H9 (cell line): Measurements from ENCODE around the gene FAM241A. TPM values are rescaled to one million over a fixed set of nuclear protein-coding genes. Genes with fewer than 3 reads are reported as not detected.

ENCODE experiments used
- DNase-seq: peaks from one replicate; pipeline ENCODE4 v3.0.0-alpha.2; 2017
- H2AFZ ChIP-seq: one replicate; pipeline ENCODE4 v1.6.1; 2013; ENCODE audit warnings: mild to moderate bottlenecking, low read length, control low read depth, moderate library complexity
- H2AK5ac ChIP-seq: 2 replicates; pipeline ENCODE4 v1.6.1; 2013; ENCODE audit warnings: low read length, control low read depth, mixed read lengths; ENCODE audit not compliant: insufficient read length
- H2BK120ac ChIP-seq: one replicate; pipeline ENCODE4 v1.6.1; 2013; ENCODE audit warnings: low read depth, mild to moderate bottlenecking, low read length, control low read depth, inconsistent platforms; ENCODE audit not compliant: poor library complexity, severe bottlenecking
- H2BK12ac ChIP-seq: 2 replicates; pipeline ENCODE4 v1.6.1; 2013; ENCODE audit warnings: low read length, control low read depth, mixed read lengths, low read depth; ENCODE audit not compliant: insufficient read length
- H2BK15ac ChIP-seq: 2 replicates; pipeline ENCODE4 v1.6.1; 2013; ENCODE audit warnings: low read depth, low read length, control low read depth
- H2BK20ac ChIP-seq: one replicate; pipeline ENCODE4 v1.6.1; 2013; ENCODE audit warnings: low read depth, mild to moderate bottlenecking, low read length, control low read depth, inconsistent platforms; ENCODE audit not compliant: poor library complexity, severe bottlenecking
- H2BK5ac ChIP-seq: 2 replicates; pipeline ENCODE4 v1.6.1; 2013; ENCODE audit warnings: low read length, control low read depth, mixed read lengths; ENCODE audit not compliant: insufficient read length
- H3K14ac ChIP-seq: 2 replicates; pipeline ENCODE4 v1.6.1; 2013; ENCODE audit warnings: low read length, control low read depth; ENCODE audit not compliant: insufficient read depth
- H3K18ac ChIP-seq: 2 replicates; pipeline ENCODE4 v1.6.1; 2013; ENCODE audit warnings: low read depth, mild to moderate bottlenecking, mixed read lengths, low read length, control low read depth; ENCODE audit not compliant: insufficient read length
- H3K23ac ChIP-seq: 2 replicates; pipeline ENCODE4 v1.6.1; 2013; ENCODE audit warnings: low read length, control low read depth, mixed read lengths, low read depth; ENCODE audit not compliant: insufficient read length
- H3K23me2 ChIP-seq: 2 replicates; pipeline ENCODE4 v1.6.1; 2013; ENCODE audit warnings: low read depth, mild to moderate bottlenecking, mixed read lengths, low read length, control low read depth; ENCODE audit not compliant: insufficient read length, poor library complexity, severe bottlenecking
- H3K27ac ChIP-seq: 2 replicates; pipeline ENCODE4 v1.5.1; 2013; ENCODE audit warnings: low read length, control low read depth, mixed read lengths, low read depth; ENCODE audit not compliant: insufficient read length
- H3K27me3 ChIP-seq: 2 replicates; pipeline ENCODE4 v1.6.1; 2013; ENCODE audit warnings: low read length, control low read depth, inconsistent platforms; ENCODE audit not compliant: insufficient read depth
- H3K4ac ChIP-seq: 2 replicates; pipeline ENCODE4 v1.6.1; 2013; ENCODE audit warnings: low read depth, mild to moderate bottlenecking, control low read depth, inconsistent platforms, low read length, moderate library complexity
- H3K4me1 ChIP-seq: 2 replicates; pipeline ENCODE4 v1.6.1; 2013; ENCODE audit warnings: low read length, control low read depth, inconsistent platforms; ENCODE audit not compliant: insufficient read depth
- H3K4me2 ChIP-seq: 2 replicates; pipeline ENCODE4 v1.6.1; 2013; ENCODE audit warnings: low read length, control low read depth, mixed read lengths; ENCODE audit not compliant: insufficient read length, insufficient read depth
- H3K56ac ChIP-seq: 2 replicates; pipeline ENCODE4 v1.6.1; 2013; ENCODE audit warnings: low read depth, mild to moderate bottlenecking, mixed read lengths, low read length, control low read depth; ENCODE audit not compliant: insufficient read length
- H3K79me1 ChIP-seq: 2 replicates; pipeline ENCODE4 v1.6.1; 2013; ENCODE audit warnings: low read depth, mild to moderate bottlenecking, moderate library complexity, low read length, control low read depth, inconsistent platforms; ENCODE audit not compliant: insufficient read depth, poor library complexity, severe bottlenecking
- H3K79me2 ChIP-seq: 2 replicates; pipeline ENCODE4 v1.6.1; 2013; ENCODE audit warnings: low read length, control low read depth, inconsistent platforms; ENCODE audit not compliant: insufficient read depth
- H3K9ac ChIP-seq: 2 replicates; pipeline ENCODE4 v1.6.1; 2013; ENCODE audit warnings: low read length, control low read depth, mixed read lengths; ENCODE audit not compliant: insufficient read length; ENCODE audit errors: extremely low read depth
- H3K9me3 ChIP-seq: one replicate; pipeline ENCODE4 v1.6.1; 2013; ENCODE audit warnings: low read depth, low read length, inconsistent platforms; ENCODE audit not compliant: control insufficient read depth
- H3T11ph ChIP-seq: one replicate; pipeline ENCODE4 v1.6.1; 2013; ENCODE audit warnings: mild to moderate bottlenecking, low read length, control low read depth, inconsistent platforms
- H4K20me1 ChIP-seq: one replicate; pipeline ENCODE4 v1.6.1; 2013; ENCODE audit not compliant: control insufficient read depth, insufficient read length, insufficient read depth
- H4K5ac ChIP-seq: 2 replicates; pipeline ENCODE4 v1.6.1; 2013; ENCODE audit warnings: low read depth, mild to moderate bottlenecking, mixed read lengths, low read length, control low read depth; ENCODE audit not compliant: insufficient read length
- H4K8ac ChIP-seq: replicated peaks from 2 replicates; pipeline ENCODE4 v1.6.1; 2013; ENCODE audit warnings: low read length, control low read depth, mixed read lengths, low read depth; ENCODE audit not compliant: insufficient read length
- H4K91ac ChIP-seq: 2 replicates; pipeline ENCODE4 v1.6.1; 2013; ENCODE audit warnings: low read depth, mild to moderate bottlenecking, moderate library complexity, mixed read lengths, low read length, control low read depth; ENCODE audit not compliant: insufficient read length
- H3K27ac Mint-ChIP-seq, 3 experiments: 2 replicates in 2 of 3; 3 replicates in 1 of 3; pipeline ENCODE4 v1.8.0; 2020 to 2021; ENCODE audit warnings: mixed read lengths in 3 of 3, mild to moderate bottlenecking in 1 of 3, moderate library complexity in 1 of 3
- H3K27me3 Mint-ChIP-seq: 2 replicates; pipeline ENCODE4 v1.8.0; 2021; ENCODE audit warnings: low read depth, mild to moderate bottlenecking, moderate library complexity, mixed read lengths
- H3K36me3 Mint-ChIP-seq, 3 experiments: 2 replicates in 2 of 3; 3 replicates in 1 of 3; pipeline ENCODE4 v1.8.0; 2020 to 2021; ENCODE audit warnings: low read depth in 3 of 3, mixed read lengths in 3 of 3; ENCODE audit not compliant: insufficient read depth in 1 of 3
- H3K4me1 Mint-ChIP-seq, 2 experiments: 2 replicates each; pipeline ENCODE4 v1.8.0; 2020; ENCODE audit warnings: mixed read lengths in 2 of 2
- H3K4me3 Mint-ChIP-seq, 2 experiments: 2 replicates in 1 of 2; 3 replicates in 1 of 2; pipeline ENCODE4 v1.8.0; 2020 to 2021; ENCODE audit warnings: mild to moderate bottlenecking in 2 of 2, mixed read lengths in 2 of 2, moderate library complexity in 1 of 2
- H3K9me3 Mint-ChIP-seq, 2 experiments: 2 replicates in 1 of 2; 3 replicates in 1 of 2; pipeline ENCODE4 v1.8.0; 2020; ENCODE audit warnings: mild to moderate bottlenecking in 2 of 2, mixed read lengths in 2 of 2, moderate library complexity in 1 of 2
- CTCF ChIP-seq: fragments of 200-600 bp; sonication (generic); conservative IDR thresholded peaks from 3 replicates; pipeline ENCODE4 v1.8.0; 2021; ENCODE audit warnings: antibody characterized with exemption, mild to moderate bottlenecking
- WGBS: extraction: QIAGEN DNeasy Blood & Tissue Kit; methylation state at CpG from one replicate; pipeline ENCODE4 v1.1.7; 2013; ENCODE audit warnings: missing lambda C conversion rate, low lambda C conversion rate, mixed read lengths; ENCODE audit not compliant: insufficient read length; ENCODE audit errors: extremely low coverage; 5-methylcytosine and 5-hydroxymethylcytosine counted together
- total RNA-seq: library from RNA; stranded (reverse); gene quantifications from 2 replicates; pipeline ENCODE4 v1.2.1, GENCODE V29; 2021

Gene FAM241A
- total RNA-seq, 1 experiment from 2014 or later: 0.13 TPM

GRCh38 chr4:112189754-112190153 lies 44.5 kb downstream of the FAM241A start:
- WGBS: no CpG with 5 or more reads among the region's 2 CpGs
- H2AFZ ChIP-seq: no peak overlapping the region
- H4K8ac ChIP-seq: no peak overlapping the region
- H3K23me2 ChIP-seq: no peaks in the 10 kb centered on the region
- no peak overlapping the region for H3K18ac ChIP-seq
- H3K27ac Mint-ChIP-seq: 0 out of 7 replicates have a peak overlapping the region, but pooled peaks of 1 of the 3 experiments have one; percentile 5
- no peak overlapping the region for H4K91ac ChIP-seq
- no peaks in the 10 kb centered on the region for H3K36me3 Mint-ChIP-seq
- H3K4me1 Mint-ChIP-seq: no peaks in the 10 kb centered on the region
- no peaks in the 10 kb centered on the region for H3K9me3 ChIP-seq
- H3K4me2 ChIP-seq: no peak overlapping the region
- H2BK12ac ChIP-seq: no peak overlapping the region
- H3K27ac ChIP-seq: no peak overlapping the region
- H3K4ac ChIP-seq: no peak overlapping the region
- no peak overlapping the region for H3T11ph ChIP-seq
- H3K4me3 Mint-ChIP-seq: no peak overlapping the region
- H3K4me1 ChIP-seq: no peaks in the 10 kb centered on the region
- no peaks in the 10 kb centered on the region for H3K79me1 ChIP-seq
- peaks cover 2% of the 10 kb centered on the region for H4K20me1 ChIP-seq
- H3K27me3 ChIP-seq: no peaks in the 10 kb centered on the region
- no peak for DNase-seq
- H2BK20ac ChIP-seq: no peak overlapping the region
- no peak overlapping the region for H2BK5ac ChIP-seq
- H2BK120ac ChIP-seq: no peak overlapping the region
- no peak overlapping the region for H3K9ac ChIP-seq
- no peak overlapping the region for H3K56ac ChIP-seq
- H3K79me2 ChIP-seq: no peaks in the 10 kb centered on the region
- no peak overlapping the region for H3K14ac ChIP-seq
- TF ChIP-seq CTCF: peak; percentile 44; the same call in 2 of the 3 replicates
- no peak overlapping the region for H2BK15ac ChIP-seq
- H3K23ac ChIP-seq: no peak overlapping the region
- no peaks in the 10 kb centered on the region for H3K27me3 Mint-ChIP-seq
- H2AK5ac ChIP-seq: no peak overlapping the region
- no peak overlapping the region for H4K5ac ChIP-seq
- H3K9me3 Mint-ChIP-seq: no peaks in the 10 kb centered on the region
